Peyer's patch (tissue), 4 donors: ENCODE measurements around the gene GJA3.

Source experiments
- CTCF ChIP-seq, 6 experiments: fragments of 450-650 bp in 4 of 6; fragments of 200-600 bp in 2 of 6; sonication (generic) in 1 of 6; IDR thresholded peaks; one replicate each; pipeline ENCODE4 v1.5.1; 2017 to 2019; ENCODE audit warnings: antibody characterized with exemption in 6 of 6, mild to moderate bottlenecking in 3 of 6, moderate library complexity in 1 of 6
- POLR2A ChIP-seq, 2 donors: fragments of 450-650 bp; IDR thresholded peaks; one replicate each; pipeline ENCODE4 v1.5.1; 2017; ENCODE audit warnings: antibody characterized with exemption in 2 of 2, mild to moderate bottlenecking in 2 of 2, moderate library complexity in 2 of 2

- no peak for TF ChIP-seq CTCF (IDR thresholded peaks at IDR 0.05)
- TF ChIP-seq POLR2A (IDR thresholded peaks at IDR 0.05): no peak
Measured at GRCh38 chr13:20118268-20119140, 42.3 kb downstream of the GJA3 start.
